ENCODE data around the gene ALCAM.

The ALCAM gene

DNA sequence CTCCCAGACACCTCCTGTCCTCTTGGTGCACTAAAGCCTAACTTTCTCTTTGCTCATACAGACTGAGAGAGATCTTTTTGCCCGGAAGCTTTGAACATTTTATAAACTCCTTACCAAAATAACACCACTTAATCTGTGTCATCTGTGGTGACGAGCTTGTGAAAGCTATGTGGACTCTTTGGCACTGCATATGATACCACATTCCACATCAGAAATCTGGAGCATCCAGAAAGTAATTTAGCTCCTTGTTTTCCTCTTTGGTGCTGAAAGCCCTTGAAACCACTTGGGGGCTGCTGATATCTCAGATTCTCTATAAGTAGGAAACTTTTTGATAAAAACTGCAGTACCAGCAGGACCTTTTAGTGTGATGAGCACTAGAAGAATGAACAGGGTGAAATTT lies 128.3 kb downstream of the ALCAM start:
- no peak for DNase-seq (ENCODE audit: low read depth)

- DNase-seq (ENCODE audit: low read depth): no peak
Observed at GRCh38 chr3:105496343-105496742, 129.6 kb downstream of the ALCAM start.

DNA sequence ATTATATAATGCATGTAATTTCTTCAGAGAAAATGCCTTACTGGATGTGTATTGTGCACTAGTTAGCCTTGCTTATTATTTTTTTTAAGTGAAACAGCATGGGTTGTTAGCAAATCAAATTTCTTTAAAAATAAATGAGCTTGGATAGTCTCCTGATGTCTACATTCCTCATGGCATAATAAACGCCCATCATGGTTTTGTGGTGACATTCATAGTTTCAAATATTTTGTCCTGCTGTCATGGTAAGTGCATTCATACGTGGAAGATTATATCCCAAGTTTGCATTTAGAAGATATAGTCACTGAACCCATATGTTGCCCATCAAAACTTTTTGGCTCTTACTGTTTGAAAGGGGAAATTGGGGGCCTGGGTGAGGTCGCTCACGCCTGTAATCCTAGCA lies 130.7 kb downstream of the ALCAM start:
- no peak for DNase-seq (ENCODE audit: low read depth)

GRCh38 chr3:105499961-105500360 lies 133.3 kb downstream of the ALCAM start:
- no peak for DNase-seq (ENCODE audit: low read depth)

- no peak for DNase-seq (ENCODE audit: low read depth)
Observed at GRCh38 chr3:105502333-105502732, 135.6 kb downstream of the ALCAM start.

DNA sequence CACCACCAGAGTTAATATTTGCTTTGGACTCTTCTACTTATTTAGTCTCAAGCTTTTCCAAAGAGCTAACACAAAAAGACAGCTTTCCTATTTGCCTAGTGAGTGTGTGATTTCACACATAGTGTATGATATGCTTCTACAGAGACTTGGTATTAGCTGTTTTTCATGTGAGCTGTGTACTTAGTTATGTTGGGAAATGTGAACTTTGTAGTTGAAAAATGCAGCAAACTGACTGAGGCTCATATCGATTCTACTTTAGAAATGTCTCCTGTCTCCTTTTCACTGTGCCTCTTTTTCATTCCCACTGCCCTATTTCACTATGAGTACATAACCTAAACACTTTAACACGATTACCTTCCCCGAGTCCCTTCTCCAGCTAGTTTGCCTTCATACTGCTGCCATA lies 136.5 kb downstream of the ALCAM start:
- no peak for DNase-seq (ENCODE audit: low read depth)

DNA sequence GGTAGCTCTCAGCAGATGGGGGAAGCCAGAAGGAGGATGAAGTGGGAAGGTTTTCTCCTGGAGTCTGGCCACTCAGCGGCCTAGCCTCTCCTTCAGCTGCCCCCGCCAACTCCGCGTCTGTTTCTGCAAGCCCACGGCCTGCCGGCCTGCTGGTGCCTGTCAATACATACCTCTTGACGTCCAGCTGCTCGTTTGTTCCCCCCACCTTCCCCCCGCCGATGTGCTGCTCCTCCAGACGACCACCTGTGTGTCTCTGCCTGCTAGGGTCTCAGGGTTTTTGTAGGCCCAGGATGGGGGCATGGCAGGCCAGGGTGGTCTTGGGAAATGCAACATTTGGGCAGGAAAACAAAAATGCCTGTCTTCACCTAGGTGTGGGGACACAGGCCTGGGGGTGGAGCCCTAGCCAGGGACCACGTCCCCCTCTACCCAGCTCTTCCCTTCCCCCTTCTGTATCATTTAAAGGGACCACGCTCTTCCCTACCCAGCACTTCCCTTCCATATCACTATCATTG lies 137.8 kb downstream of the ALCAM start:
- DNase-seq (ENCODE audit: low read depth): no peak

DNA sequence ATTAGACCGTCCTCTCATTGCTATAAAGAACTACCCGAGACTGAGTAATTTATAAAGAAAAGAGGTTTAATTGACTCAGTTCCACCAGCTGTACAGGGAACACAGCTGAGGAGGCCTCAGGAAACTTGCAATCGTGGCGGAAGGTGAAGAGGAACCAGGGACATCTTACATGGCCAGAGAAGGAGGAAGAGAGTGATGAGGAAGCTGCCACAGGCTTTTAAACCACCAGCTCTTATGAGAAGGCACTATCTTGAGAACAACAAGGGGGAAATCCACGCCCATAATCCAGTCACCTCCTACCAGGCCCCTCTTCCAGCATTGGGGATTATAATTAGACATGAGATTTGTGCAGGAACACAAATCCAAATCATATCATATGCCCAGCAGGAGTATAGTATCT lies 138.5 kb downstream of the ALCAM start:
- no peak for DNase-seq (ENCODE audit: low read depth)

DNA sequence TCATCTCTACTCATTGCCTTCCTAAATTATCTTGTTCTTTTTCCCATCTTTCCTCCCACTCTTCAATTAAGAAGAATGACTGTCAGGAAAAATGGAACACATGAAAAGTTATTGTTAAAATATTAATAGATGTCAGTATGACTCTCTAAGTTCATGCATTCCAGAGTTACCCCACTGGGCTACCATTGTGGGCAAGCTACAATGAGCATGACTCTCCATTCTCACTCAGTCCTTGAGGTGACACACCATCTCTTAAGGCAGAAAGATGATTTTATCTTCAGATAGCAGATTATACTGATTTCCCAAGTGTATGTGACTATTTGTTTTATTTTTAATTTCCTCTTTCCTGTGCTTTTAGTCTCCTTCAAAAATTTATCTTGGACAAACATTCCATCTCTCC lies 144.3 kb downstream of the ALCAM start:
- DNase-seq (ENCODE audit: low read depth): no peak

DNA sequence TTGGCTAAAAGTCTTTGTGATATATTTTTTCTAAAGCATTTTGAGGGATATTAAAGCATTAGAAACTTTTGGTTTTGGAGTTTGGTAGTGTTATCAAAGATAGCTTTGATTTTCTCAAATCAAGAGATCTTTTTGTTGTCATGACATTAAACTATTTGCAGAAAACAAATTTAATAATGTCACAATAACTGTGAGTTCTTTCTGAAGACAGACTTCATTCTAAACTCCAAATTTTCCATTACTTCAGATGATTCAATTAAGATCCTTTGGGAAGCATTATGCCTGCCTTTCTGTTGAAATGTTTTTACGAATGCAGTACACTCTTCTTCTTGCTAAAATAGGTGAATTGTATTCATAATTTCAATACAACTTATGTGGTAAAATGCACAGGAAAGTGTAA lies 145.4 kb downstream of the ALCAM start:
- no peak for DNase-seq (ENCODE audit: low read depth)

DNA sequence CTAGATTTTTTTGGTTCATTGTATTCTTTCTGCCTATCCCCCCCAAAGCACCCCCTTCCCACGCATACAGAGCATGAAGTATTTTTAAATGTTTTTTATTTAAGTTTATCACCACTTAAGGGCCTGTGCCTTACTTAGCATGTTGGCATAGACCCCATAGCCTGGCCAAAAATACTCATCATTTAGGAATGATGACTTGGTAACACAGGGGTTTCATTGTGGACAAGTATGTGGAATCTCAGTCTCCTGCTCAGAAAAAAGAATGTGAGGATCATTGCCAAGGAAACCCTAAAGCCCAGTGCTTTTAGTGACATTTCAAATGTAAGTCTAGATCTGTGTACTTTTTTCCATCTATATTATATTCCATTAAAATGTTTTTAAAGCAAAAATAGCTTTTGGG lies 146.3 kb downstream of the ALCAM start:
- DNase-seq (ENCODE audit: low read depth): peak; percentile 77

GRCh38 chr3:105513886-105514285 lies 147.2 kb downstream of the ALCAM start:
- DNase-seq (ENCODE audit: low read depth): peak; percentile 48

- DNase-seq (ENCODE audit: low read depth): no peak
Observed at GRCh38 chr3:105515372-105515771, 148.7 kb downstream of the ALCAM start.

GRCh38 chr3:105516972-105517371 lies 150.3 kb downstream of the ALCAM start:
- no peak for DNase-seq (ENCODE audit: low read depth)

- DNase-seq (ENCODE audit: low read depth): no peak
Observed at GRCh38 chr3:105518203-105518602, 151.5 kb downstream of the ALCAM start.

- peak; percentile 55 for DNase-seq (ENCODE audit: low read depth)
Observed at GRCh38 chr3:105518806-105519418, 152.2 kb downstream of the ALCAM start.

- no peak for DNase-seq (ENCODE audit: low read depth)
Observed at GRCh38 chr3:105521770-105522169, 155.1 kb downstream of the ALCAM start.

- no peak for DNase-seq (ENCODE audit: low read depth)
Observed at GRCh38 chr3:105523501-105523900, 156.8 kb downstream of the ALCAM start.

DNA sequence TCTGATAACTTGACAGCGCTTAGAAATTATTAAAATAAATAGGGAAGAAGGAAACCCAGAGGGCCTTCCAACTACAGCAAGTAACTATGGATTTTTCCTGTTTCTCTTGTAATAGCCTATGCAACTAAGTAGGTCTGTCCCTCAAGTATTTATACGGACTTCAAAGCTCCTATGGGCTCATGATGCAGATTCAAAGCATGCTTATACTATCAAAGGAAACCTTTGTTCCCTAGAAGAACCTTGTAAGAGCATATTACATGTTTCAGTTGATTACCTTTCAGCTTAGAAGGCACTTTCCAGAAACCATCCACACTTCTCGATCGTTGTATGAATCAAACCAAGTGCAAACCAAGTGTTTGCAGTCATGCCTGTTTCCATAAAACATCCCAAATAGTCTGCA lies 158.8 kb downstream of the ALCAM start:
- DNase-seq (ENCODE audit: low read depth): no peak

DNA sequence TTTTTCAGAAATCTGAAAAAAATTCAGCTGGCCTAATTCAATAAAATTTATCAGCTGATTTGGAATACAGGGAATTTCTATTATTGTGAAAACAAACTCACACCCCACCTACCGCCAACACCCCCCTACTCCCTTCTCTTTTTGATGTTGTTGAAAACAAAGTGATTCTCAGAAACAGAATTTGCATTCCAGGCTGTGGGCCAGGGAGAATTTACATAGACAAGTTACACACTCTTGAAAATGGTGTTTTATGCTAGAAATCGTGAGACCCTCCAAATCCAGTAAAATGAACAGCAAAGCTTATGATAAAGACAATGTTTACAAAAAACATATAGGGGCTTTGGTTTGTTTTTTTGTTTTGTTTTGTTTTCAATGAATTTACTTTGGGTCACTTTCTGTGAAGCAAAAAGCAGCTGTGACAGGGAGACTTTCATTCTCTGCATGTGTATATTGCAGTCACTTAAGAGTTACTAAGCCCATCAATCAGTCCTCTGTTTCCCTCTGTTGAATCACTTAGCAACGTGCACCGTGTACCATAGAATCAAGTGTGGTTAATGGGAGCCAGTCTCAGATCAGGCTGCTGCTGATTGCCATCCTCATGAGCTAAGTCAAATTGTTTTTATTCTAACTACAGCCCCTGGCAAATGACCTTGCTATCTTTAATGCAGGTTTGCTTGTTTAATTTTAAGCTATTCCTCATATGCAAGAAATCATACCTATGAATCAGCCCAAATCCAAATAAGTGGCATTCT lies 159.8 kb downstream of the ALCAM start:
- DNase-seq (ENCODE audit: low read depth): no peak

DNA sequence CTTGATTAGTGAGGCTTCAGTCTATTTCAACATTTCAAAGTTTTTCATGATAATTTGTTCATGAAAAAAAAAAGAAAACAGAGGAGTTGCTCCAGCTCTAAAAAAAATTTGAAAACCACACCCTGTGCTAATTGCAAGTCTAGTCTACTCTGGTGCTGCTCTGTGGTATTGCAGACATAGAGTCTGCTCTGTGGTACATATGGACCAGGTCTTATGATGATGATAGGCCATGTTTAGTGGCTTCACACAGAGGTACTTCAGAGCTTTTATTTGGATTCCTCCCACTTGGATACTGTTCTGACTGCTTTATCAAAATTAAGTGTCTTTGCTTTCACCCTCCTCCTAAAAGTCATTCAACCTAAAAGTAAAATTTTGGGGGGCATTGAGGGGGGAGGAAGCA lies 160.8 kb downstream of the ALCAM start:
- no peak for DNase-seq (ENCODE audit: low read depth)

DNA sequence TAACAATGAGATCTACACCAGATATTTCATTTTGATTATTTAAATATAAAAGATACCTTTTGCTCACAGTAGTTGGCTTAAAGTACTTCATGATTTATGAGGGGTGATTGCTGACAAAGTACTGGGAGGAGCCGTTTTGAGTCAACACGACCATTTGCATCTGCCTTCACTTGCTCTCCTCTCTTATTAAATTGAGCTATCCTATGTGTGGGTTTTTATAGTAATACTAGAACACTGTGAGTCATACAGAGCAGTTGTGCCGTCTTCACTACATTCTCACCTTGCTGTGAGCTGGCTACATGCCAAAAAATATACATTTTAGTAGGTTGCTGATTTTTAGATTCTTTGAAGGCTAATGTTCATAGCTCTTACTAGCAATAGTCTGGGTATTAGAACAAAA lies 161.2 kb downstream of the ALCAM start:
- no peak for DNase-seq (ENCODE audit: low read depth)

DNA sequence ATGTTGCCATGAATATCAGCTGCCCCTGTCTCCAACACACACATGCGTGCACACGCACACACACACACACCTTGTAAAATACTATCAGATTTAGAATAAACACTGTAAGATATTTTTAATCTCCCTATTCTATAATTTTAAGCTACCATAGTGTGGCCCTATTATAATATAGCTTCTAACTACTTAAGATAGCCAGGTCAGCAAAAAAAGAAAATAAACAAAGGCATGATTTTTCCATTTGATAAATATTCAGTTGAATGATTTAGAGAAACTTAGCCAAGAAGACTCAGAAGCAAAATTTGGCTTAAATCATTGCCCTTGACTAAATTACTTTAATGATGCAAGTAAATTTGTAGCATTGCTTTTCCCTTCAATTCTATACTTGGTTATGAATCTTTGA lies 162.2 kb downstream of the ALCAM start:
- no peak for DNase-seq (ENCODE audit: low read depth)

- DNase-seq (ENCODE audit: low read depth): no peak
Observed at GRCh38 chr3:105529456-105529855, 162.7 kb downstream of the ALCAM start.
